Measurements from ENCODE around the gene HDAC4. TPM values are rescaled to one million over a fixed set of nuclear protein-coding genes. Genes with fewer than 3 reads are reported as not detected.

HDAC4 gene
- total and polyA plus RNA-seq, 12 donors, result 3.7 to 40.0 (median 25.5) TPM

DNA sequence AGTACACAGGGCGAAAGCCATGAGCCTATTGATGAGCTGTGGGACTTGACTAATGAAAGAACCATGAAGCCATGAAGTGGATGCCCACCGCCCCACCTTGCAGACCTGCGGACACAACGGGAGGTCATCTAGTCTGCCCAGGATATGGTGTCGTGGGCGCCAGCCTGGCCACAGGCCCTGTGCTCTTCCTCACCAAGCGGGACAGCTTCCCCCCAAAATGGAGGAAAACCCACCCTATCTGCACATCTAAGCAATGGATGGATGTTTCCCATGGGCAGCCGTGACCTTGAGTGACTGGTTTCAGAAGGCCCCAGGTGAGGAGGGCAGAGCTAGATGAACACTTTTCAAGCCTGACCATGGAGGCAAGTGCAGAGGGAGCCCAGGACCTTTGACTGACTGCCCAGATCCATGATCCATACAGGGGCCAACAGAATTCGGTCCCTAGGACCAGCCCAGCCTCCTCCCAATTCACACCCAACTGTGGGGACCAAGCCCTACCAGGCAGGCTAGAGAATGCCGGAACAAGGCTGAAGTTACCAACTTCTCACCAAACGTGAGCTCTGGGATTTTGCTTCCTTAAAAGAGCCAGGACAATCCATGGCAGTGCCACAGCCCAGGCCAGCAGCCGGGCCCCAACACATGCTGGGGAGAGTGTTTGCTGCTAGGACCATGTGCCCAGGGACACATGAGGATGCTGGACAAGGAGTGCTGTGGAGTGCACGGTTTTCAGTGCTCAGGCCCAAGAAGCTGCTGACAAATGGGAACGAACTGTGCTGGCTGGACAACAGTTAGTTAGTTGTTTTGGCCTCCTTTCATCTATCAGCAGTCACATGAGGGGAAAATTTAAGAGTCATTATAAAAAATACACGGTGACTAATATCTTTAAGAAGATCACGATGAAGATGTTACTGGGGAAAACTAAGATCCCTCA, 249.4 kb downstream of the HDAC4 start:
- Histone ChIP-seq H3K27me3 (no peaks in the 10 kb centered on the region), H3K4me3 (no peak overlapping the region), H3K36me3 (peaks cover 0 to 83% (median 36%) of the 10 kb centered on the region in 9 donors), H3K4me1 (peaks cover 3 to 20% (median 16%) of the 10 kb centered on the region in 9 donors), H3K9me3 (no peaks in the 10 kb centered on the region), H3K27ac (peak overlapping the region in 8 of 10 donors; percentile 17 to 52 (median 40))
- peak in 7 of 8 donors; percentile 30 to 83 (median 39) for ATAC-seq
- DNase-seq, result no peak
- 81% methylated on average over 16 of the region's 16 CpGs for WGBS, 2 donors
- TF ChIP-seq, protein P1, sequence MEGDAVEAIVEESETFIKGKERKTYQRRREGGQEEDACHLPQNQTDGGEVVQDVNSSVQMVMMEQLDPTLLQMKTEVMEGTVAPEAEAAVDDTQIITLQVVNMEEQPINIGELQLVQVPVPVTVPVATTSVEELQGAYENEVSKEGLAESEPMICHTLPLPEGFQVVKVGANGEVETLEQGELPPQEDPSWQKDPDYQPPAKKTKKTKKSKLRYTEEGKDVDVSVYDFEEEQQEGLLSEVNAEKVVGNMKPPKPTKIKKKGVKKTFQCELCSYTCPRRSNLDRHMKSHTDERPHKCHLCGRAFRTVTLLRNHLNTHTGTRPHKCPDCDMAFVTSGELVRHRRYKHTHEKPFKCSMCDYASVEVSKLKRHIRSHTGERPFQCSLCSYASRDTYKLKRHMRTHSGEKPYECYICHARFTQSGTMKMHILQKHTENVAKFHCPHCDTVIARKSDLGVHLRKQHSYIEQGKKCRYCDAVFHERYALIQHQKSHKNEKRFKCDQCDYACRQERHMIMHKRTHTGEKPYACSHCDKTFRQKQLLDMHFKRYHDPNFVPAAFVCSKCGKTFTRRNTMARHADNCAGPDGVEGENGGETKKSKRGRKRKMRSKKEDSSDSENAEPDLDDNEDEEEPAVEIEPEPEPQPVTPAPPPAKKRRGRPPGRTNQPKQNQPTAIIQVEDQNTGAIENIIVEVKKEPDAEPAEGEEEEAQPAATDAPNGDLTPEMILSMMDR (IDR thresholded peaks at IDR 0.05), result no peak
- intact Hi-C loops (cut with DNase I), result no loop called here

DNA sequence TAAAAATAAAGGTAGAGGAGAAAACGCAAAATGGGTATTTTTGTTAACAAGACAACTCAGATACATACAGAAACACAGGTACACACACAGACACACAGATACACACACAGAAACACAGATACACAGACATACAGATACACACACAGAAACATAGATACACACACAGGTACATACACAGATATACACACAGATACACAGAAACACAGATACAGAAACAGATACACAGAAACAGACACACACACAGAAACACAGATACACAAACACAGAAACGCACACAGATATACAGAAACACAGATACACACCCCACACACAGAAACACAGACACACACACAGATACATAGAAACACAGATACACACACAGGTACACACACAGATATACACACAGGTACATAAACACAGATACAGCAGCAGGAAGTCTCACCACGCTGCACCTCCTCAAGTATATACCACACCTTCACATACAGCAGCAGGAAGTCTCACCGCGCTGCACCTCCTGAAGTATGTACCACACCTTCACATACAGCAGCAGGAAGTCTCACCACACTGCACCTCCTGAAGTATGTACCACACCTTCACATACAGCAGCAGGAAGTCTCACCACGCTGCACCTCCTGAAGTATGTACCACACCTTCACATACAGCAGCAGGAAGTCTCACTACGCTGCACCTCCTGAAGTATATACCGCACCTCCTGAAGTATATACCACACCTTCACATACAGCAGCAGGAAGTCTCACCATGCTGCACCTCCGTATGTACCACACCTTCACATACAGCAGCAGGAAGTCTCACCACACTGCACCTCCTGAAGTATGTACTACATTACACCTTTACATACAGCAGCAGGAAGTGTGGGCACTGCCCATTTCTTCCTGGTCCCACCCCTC, 250.5 kb downstream of the HDAC4 start:
- Histone ChIP-seq H3K9me3 (no peaks in the 10 kb centered on the region), H3K4me1 (peaks cover 3 to 20% (median 16%) of the 10 kb centered on the region in 9 donors), H3K4me3 (no peak overlapping the region), H3K27me3 (no peaks in the 10 kb centered on the region), H3K27ac (no peak overlapping the region), H3K36me3 (peaks cover 0 to 82% (median 26%) of the 10 kb centered on the region in 9 donors)
- 85 to 88% methylated on average over 9 of the region's 9 CpGs for WGBS, 2 donors
- TF ChIP-seq, protein P1 (IDR thresholded peaks at IDR 0.05), result no peak
- intact Hi-C loops (cut with DNase I), result no loop called here
- ATAC-seq, result no peak
- DNase-seq, result no peak

DNA sequence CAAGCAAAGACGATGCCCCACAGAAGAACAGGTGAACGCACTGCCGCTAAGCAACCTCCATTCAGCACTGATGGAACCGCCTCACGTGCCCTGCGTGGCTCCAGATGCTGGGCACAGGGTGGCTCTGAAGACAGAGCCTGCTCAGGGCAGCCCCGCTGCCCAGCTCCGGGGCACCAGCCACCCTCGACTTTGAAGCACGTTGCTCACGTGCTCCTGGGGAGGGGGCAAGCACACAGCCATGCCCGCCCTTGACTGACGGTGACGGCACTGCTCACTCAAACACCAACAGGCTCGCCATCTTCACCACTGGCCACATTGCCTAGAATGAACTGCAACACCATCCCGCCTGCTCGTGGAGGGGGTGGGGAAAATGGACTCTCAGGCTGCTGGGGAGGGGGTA, 251.3 kb downstream of the HDAC4 start:
- Histone ChIP-seq H3K4me3 (no peak overlapping the region), H3K27ac (no peak overlapping the region), H3K4me1 (peaks cover 3 to 20% (median 16%) of the 10 kb centered on the region in 9 donors), H3K36me3 (peaks cover 0 to 81% (median 20%) of the 10 kb centered on the region in 9 donors), H3K27me3 (no peaks in the 10 kb centered on the region), H3K9me3 (no peaks in the 10 kb centered on the region)
- WGBS, 2 donors, result 96 to 97% methylated on average over 17 of the region's 17 CpGs
- TF ChIP-seq, protein P1 (IDR thresholded peaks at IDR 0.05), result no peak
- intact Hi-C loops (cut with DNase I), result loop anchor here in 2 of 10 donors (10.0 kb wide), 2 partner anchors 245 to 845 kb away; no protein-coding TSS in a partner anchor
- no peak for ATAC-seq
- DNase-seq, result no peak
